CD8-positive, alpha-beta memory T cell (primary cell): Measurements from ENCODE around the gene ZNF44. TPM values are rescaled to one million over a fixed set of nuclear protein-coding genes. Genes with fewer than 3 reads are reported as not detected.
A peak's percentile ranks its signal among the peaks of the same experiment; 100 is the strongest.

ENCODE experiments used
- CTCF ChIA-PET: fragments of 350-600 bp; sonication (Branson Sonifier 250); formaldehyde crosslinking; loops from one replicate; lab custom pipeline; 2021; ENCODE audit warnings: antibody characterized with exemption; lab: Charles Lee
- POLR2A ChIA-PET: fragments of 350-600 bp; sonication (Branson Sonifier 250); formaldehyde crosslinking; loops from one replicate; lab custom pipeline; 2021; ENCODE audit warnings: antibody characterized with exemption; lab: Charles Lee
- DNase-seq, 5 donors: peaks; one replicate each; pipeline versions ENCODE4 v3.0.0 to v3.0.0-alpha.2; 2020 to 2022; ENCODE audit warnings: mixed read lengths in 1 of 5
- H3K27ac ChIP-seq: one replicate; pipeline ENCODE4 v1.7.0; 2013; ENCODE audit warnings: low read depth, mild to moderate bottlenecking, low read length, moderate library complexity
- H3K27me3 ChIP-seq: 2 replicates; pipeline ENCODE4 v1.7.0; 2013; ENCODE audit warnings: low read length, mild to moderate bottlenecking; ENCODE audit not compliant: insufficient read depth, poor library complexity, severe bottlenecking
- H3K36me3 ChIP-seq: 2 replicates; pipeline ENCODE4 v1.7.0; 2013; ENCODE audit warnings: mild to moderate bottlenecking, low read length, moderate library complexity; ENCODE audit not compliant: insufficient read depth
- H3K4me1 ChIP-seq: 2 replicates; pipeline ENCODE4 v1.7.0; 2013; ENCODE audit warnings: mild to moderate bottlenecking, low read length, moderate library complexity; ENCODE audit not compliant: insufficient read depth
- H3K4me3 ChIP-seq: 2 replicates; pipeline ENCODE4 v1.7.0; 2013; ENCODE audit warnings: mild to moderate bottlenecking, low read length
- H3K9me3 ChIP-seq: 2 replicates; pipeline ENCODE4 v1.7.0; 2013; ENCODE audit warnings: mild to moderate bottlenecking, low read length
- H3K27ac Mint-ChIP-seq, 8 donors: one replicate each; pipeline ENCODE4 v1.8.0; 2020 to 2021; ENCODE audit warnings: mixed read lengths in 8 of 8, mild to moderate bottlenecking in 6 of 8, inconsistent platforms in 3 of 8, moderate library complexity in 3 of 8
- H3K27me3 Mint-ChIP-seq, 2 donors: one replicate each; pipeline ENCODE4 v1.8.0; 2020 to 2021; ENCODE audit warnings: mixed read lengths in 2 of 2, mild to moderate bottlenecking in 1 of 2, moderate library complexity in 1 of 2
- H3K36me3 Mint-ChIP-seq, 3 donors: one replicate each; pipeline ENCODE4 v1.8.0; 2020 to 2021; ENCODE audit warnings: mixed read lengths in 3 of 3, inconsistent platforms in 1 of 3, mild to moderate bottlenecking in 1 of 3
- H3K4me1 Mint-ChIP-seq, 3 donors: one replicate each; pipeline ENCODE4 v1.8.0; 2020 to 2021; ENCODE audit warnings: mixed read lengths in 3 of 3, inconsistent platforms in 1 of 3, mild to moderate bottlenecking in 1 of 3
- H3K4me3 Mint-ChIP-seq, 7 donors: one replicate each; pipeline ENCODE4 v1.8.0; 2020 to 2021; ENCODE audit warnings: mixed read lengths in 7 of 7, mild to moderate bottlenecking in 6 of 7, moderate library complexity in 4 of 7, inconsistent platforms in 2 of 7
- H3K9me3 Mint-ChIP-seq, 5 donors: one replicate each; pipeline ENCODE4 v1.8.0; 2020 to 2022; ENCODE audit warnings: mixed read lengths in 5 of 5, mild to moderate bottlenecking in 3 of 5, moderate library complexity in 2 of 5, inconsistent platforms in 1 of 5
- polyA plus RNA-seq: library from polyadenylated mRNA; unstranded; fragments of 300-500 nt; fragmentation: Illumina TruSeq; gene quantifications from one replicate; pipeline ENCODE4 v1.2.3, GENCODE V29; 2021
- total RNA-seq, 2 experiments: library from RNA; stranded (reverse); gene quantifications; one replicate each; pipeline ENCODE4 v1.2.3, GENCODE V29; 2021

The ZNF44 gene
- total RNA-seq = 10 to 100 TPM; 12.3 to 12.6 TPM
- 27.8 TPM for polyA plus RNA-seq

GRCh38 chr19:12294249-12295158 lies at the start of gene ZNF44:
Gene ZNF44 (minus strand): TSS chr19:12294883. CDS start chr19:12294694, 189 bp downstream.
- Mint-ChIP-seq H3K27ac (peak within 1 kb of the TSS; percentile 84 to 99 (median 98)), H3K36me3 (peaks cover 0 to 29% (median 8%) of the 10 kb centered on the region in 3 donors), H3K9me3 (peaks cover 0 to 1% (median 0%) of the 10 kb centered on the region in 5 donors), H3K4me1 (peaks cover 40 to 45% (median 45%) of the 10 kb centered on the region in 3 donors), H3K27me3 (peaks cover 0 to 2% of the 10 kb centered on the region in 2 donors), H3K4me3 (peak within 1 kb of the TSS; percentile 95 to 100 (median 99))
- DNase-seq = peak; percentile 88 to 96 (median 92)
- Histone ChIP-seq H3K9me3 (no peaks in the 10 kb centered on the region), H3K4me3 (peak within 1 kb of the TSS; percentile 84), H3K27ac (peak within 1 kb of the TSS; percentile 70), H3K36me3 (no peaks in the 10 kb centered on the region), H3K4me1 (peaks cover 23% of the 10 kb centered on the region), H3K27me3 (no peaks in the 10 kb centered on the region)
- CTCF ChIA-PET = interaction anchor here (0.7 to 2.6 kb wide), 2 partner anchors 39 to 234 kb away, joined by 3 to 8 read pairs; partner anchors contain the start of gene ZNF563
- POLR2A ChIA-PET = interaction anchor here (1.0 to 2.0 kb wide), 2 partner anchors 39 to 201 kb away, joined by 3 to 21 read pairs; partner anchors contain the start of gene ZNF563

GRCh38 chr19:12333162-12334159 lies 38.8 kb upstream of the ZNF44 start, which contains the start of gene ZNF563:
Gene ZNF563 (minus strand): TSS chr19:12333633. CDS start chr19:12333482, 151 bp downstream.
- Mint-ChIP-seq H3K27me3 (peaks cover 0 to 1% of the 10 kb centered on the region in 2 donors), H3K9me3 (no peaks in the 10 kb centered on the region), H3K4me1 (peaks cover 35 to 44% (median 37%) of the 10 kb centered on the region in 3 donors), H3K4me3 (peak within 1 kb of the TSS; percentile 89 to 100 (median 99)), H3K27ac (peak within 1 kb of the TSS; percentile 96 to 100 (median 98)), H3K36me3 (peaks cover 0 to 7% (median 1%) of the 10 kb centered on the region in 3 donors)
- POLR2A ChIA-PET = interaction anchor here (0.6 to 3.1 kb wide), 12 partner anchors 16 to 851 kb away, joined by 3 to 21 read pairs (median 4); partner anchors contain the start of genes MAN2B1, WDR83, ZNF136 and ZNF44
- Histone ChIP-seq H3K4me3 (peak within 1 kb of the TSS; percentile 79), H3K27ac (peak within 1 kb of the TSS; percentile 60), H3K36me3 (no peaks in the 10 kb centered on the region), H3K9me3 (no peaks in the 10 kb centered on the region), H3K27me3 (no peaks in the 10 kb centered on the region), H3K4me1 (peaks cover 23% of the 10 kb centered on the region)
- CTCF ChIA-PET = interaction anchor here (0.6 to 1.9 kb wide), 6 partner anchors 16 to 192 kb away, joined by 3 to 9 read pairs (median 7); partner anchors contain the start of genes ZNF44 and ZNF442
- DNase-seq = peak; percentile 91 to 97 (median 93)

GRCh38 chr19:12331211-12331941 lies 36.7 kb upstream of the ZNF44 start:
- H3K4me3 ChIP-seq = peak overlapping the region; percentile 35
- H3K4me1 ChIP-seq = peaks cover 23% of the 10 kb centered on the region
- no peak overlapping the region for H3K27ac ChIP-seq
- H3K9me3 ChIP-seq = no peaks in the 10 kb centered on the region
- peaks cover 0 to 9% (median 1%) of the 10 kb centered on the region in 3 donors for H3K36me3 Mint-ChIP-seq
- H3K27me3 ChIP-seq = no peaks in the 10 kb centered on the region
- ChIA-PET POLR2A (interaction anchor here (0.8 to 3.1 kb wide), 2 partner anchors 42 to 272 kb away, joined by 3 to 21 read pairs; no protein-coding TSS in a partner anchor), CTCF (interaction anchor here (0.9 to 1.1 kb wide), 2 partner anchors 96 to 195 kb away, joined by 3 read pairs; no protein-coding TSS in a partner anchor)
- H3K36me3 ChIP-seq = no peaks in the 10 kb centered on the region
- peak overlapping the region; percentile 48 to 99 (median 90) for H3K27ac Mint-ChIP-seq
- peak in 2 of 5 donors; percentile 3 to 38 for DNase-seq
- peaks cover 0 to 1% of the 10 kb centered on the region in 2 donors for H3K27me3 Mint-ChIP-seq
- peak overlapping the region; percentile 89 to 100 (median 99) for H3K4me3 Mint-ChIP-seq
- peaks cover 37 to 52% (median 37%) of the 10 kb centered on the region in 3 donors for H3K4me1 Mint-ChIP-seq
- peaks cover 0 to 1% (median 0%) of the 10 kb centered on the region in 5 donors for H3K9me3 Mint-ChIP-seq

- Mint-ChIP-seq H3K27ac (no peak overlapping the region), H3K4me1 (peaks cover 37 to 58% (median 38%) of the 10 kb centered on the region in 3 donors), H3K27me3 (peaks cover 0 to 1% of the 10 kb centered on the region in 2 donors), H3K9me3 (peaks cover 0 to 1% (median 0%) of the 10 kb centered on the region in 5 donors), H3K4me3 (peak overlapping the region in 1 of 7 donors; percentile 100), H3K36me3 (peaks cover 1 to 14% (median 6%) of the 10 kb centered on the region in 3 donors)
- H3K4me1 ChIP-seq = peaks cover 23% of the 10 kb centered on the region
- no peak overlapping the region for H3K4me3 ChIP-seq
- CTCF ChIA-PET = no interaction called here
- no peaks in the 10 kb centered on the region for H3K36me3 ChIP-seq
- no peak overlapping the region for H3K27ac ChIP-seq
- no peaks in the 10 kb centered on the region for H3K9me3 ChIP-seq
- DNase-seq = no peak
- H3K27me3 ChIP-seq = no peaks in the 10 kb centered on the region
- POLR2A ChIA-PET = no interaction called here
Observed at GRCh38 chr19:12330340-12330739, 35.7 kb upstream of the ZNF44 start.

- Mint-ChIP-seq H3K27ac (no peak overlapping the region), H3K27me3 (peaks cover 0 to 1% of the 10 kb centered on the region in 2 donors), H3K4me1 (peaks cover 6 to 29% (median 11%) of the 10 kb centered on the region in 3 donors), H3K9me3 (peaks cover 0 to 14% (median 9%) of the 10 kb centered on the region in 5 donors), H3K4me3 (no peak overlapping the region), H3K36me3 (peaks cover 8 to 37% (median 27%) of the 10 kb centered on the region in 3 donors)
- Histone ChIP-seq H3K4me3 (no peak overlapping the region), H3K27ac (no peak overlapping the region), H3K36me3 (peaks cover 4% of the 10 kb centered on the region), H3K9me3 (peaks cover 5% of the 10 kb centered on the region), H3K27me3 (no peaks in the 10 kb centered on the region), H3K4me1 (peaks cover 2% of the 10 kb centered on the region)
- ChIA-PET POLR2A (no interaction called here), CTCF (no interaction called here)
- DNase-seq = no peak
Observed at GRCh38 chr19:12325690-12326089, 31.0 kb upstream of the ZNF44 start.

GRCh38 chr19:12318782-12319413 lies 24.2 kb upstream of the ZNF44 start:
- Histone ChIP-seq H3K27me3 (no peaks in the 10 kb centered on the region), H3K36me3 (peaks cover 16% of the 10 kb centered on the region), H3K4me1 (no peaks in the 10 kb centered on the region), H3K4me3 (no peak overlapping the region), H3K27ac (no peak overlapping the region), H3K9me3 (peaks cover 18% of the 10 kb centered on the region)
- DNase-seq = no peak
- H3K4me3 Mint-ChIP-seq = no peak overlapping the region
- CTCF ChIA-PET = no interaction called here
- H3K4me1 Mint-ChIP-seq = peaks cover 0 to 7% (median 6%) of the 10 kb centered on the region in 3 donors
- peaks cover 27 to 57% (median 54%) of the 10 kb centered on the region in 3 donors for H3K36me3 Mint-ChIP-seq
- peaks cover 14 to 43% (median 32%) of the 10 kb centered on the region in 5 donors for H3K9me3 Mint-ChIP-seq
- POLR2A ChIA-PET = no interaction called here
- H3K27ac Mint-ChIP-seq = no peak overlapping the region
- H3K27me3 Mint-ChIP-seq = no peaks in the 10 kb centered on the region
